ENCODE results near the gene TAF4. TPM values are rescaled to one million over a fixed set of nuclear protein-coding genes. Genes with fewer than 3 reads are reported as not detected.

TAF4 gene
- total RNA-seq, 4 donors from 2014 or later, result 13.9 to 22.0 (median 18.6) TPM

DNA sequence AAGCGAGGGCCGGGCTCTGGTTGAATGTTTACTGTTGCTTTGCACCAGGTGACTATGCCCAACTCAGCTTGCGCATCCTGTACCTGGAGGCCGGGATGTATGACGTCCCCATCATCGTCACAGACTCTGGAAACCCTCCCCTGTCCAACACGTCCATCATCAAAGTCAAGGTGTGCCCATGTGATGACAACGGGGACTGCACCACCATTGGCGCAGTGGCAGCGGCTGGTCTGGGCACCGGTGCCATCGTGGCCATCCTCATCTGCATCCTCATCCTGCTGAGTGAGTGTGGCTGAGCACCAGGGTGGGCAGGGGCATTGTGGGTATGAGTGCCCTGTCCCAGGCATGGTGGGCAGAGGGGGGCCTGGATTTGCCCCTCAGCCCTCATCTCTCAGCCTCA, 136.1 kb downstream of the TAF4 start:
- TF ChIP-seq, protein P1, sequence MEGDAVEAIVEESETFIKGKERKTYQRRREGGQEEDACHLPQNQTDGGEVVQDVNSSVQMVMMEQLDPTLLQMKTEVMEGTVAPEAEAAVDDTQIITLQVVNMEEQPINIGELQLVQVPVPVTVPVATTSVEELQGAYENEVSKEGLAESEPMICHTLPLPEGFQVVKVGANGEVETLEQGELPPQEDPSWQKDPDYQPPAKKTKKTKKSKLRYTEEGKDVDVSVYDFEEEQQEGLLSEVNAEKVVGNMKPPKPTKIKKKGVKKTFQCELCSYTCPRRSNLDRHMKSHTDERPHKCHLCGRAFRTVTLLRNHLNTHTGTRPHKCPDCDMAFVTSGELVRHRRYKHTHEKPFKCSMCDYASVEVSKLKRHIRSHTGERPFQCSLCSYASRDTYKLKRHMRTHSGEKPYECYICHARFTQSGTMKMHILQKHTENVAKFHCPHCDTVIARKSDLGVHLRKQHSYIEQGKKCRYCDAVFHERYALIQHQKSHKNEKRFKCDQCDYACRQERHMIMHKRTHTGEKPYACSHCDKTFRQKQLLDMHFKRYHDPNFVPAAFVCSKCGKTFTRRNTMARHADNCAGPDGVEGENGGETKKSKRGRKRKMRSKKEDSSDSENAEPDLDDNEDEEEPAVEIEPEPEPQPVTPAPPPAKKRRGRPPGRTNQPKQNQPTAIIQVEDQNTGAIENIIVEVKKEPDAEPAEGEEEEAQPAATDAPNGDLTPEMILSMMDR (IDR thresholded peaks at IDR 0.05), result no peak
- TF ChIP-seq POLR2A (IDR thresholded peaks at IDR 0.05), result no peak
- no peak for DNase-seq

DNA sequence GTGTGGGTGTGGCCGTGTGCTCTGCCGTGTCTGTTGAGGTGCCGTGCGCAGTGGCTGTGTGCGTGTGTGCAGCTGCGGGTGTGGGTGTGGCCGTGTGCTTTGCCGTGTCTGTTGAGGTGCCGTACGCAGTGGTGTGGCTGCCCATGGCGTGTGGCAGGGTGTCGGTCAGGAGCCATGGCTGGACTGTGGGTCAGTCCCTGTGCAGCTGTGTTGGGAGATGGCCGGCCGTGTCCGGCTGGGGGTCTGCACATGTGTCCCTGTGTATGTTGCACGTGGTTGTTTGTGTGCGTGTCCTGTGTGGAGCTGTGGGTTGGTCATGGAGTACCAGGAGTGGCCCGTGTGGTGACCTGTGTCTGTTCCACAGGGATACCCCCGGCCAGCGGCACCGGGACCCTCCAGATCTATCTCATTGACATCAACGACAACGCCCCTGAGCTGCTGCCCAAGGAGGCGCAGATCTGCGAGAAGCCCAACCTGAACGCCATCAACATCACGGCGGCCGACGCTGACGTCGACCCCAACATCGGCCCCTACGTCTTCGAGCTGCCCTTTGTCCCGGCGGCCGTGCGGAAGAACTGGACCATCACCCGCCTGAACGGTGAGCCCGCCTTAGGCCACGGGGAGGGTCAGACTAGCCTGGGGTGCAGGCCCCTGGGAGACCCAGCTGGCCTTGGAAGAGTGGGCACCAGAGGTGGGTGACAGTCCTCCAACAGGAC, 137.7 kb downstream of the TAF4 start:
- H3K4me3 ChIP-seq (replicated peaks in 1 of 3), result no peak overlapping the region
- H3K4me1 ChIP-seq, result no peaks in the 10 kb centered on the region
- intact Hi-C loops (cut with DNase I), result no loop called here
- H3K36me3 ChIP-seq, result no peaks in the 10 kb centered on the region
- H3K9me3 ChIP-seq, result no peaks in the 10 kb centered on the region
- no peaks in the 10 kb centered on the region for H3K27me3 ChIP-seq
- no peak overlapping the region for H3K27ac ChIP-seq
- no peak for DNase-seq
- TF ChIP-seq POLR2A (IDR thresholded peaks at IDR 0.05), result no peak
- 92 to 94% methylated on average over 24 to 30 of the region's 43 CpGs for WGBS, 2 donors

More for the DNA sequence above, 136.1 kb downstream of the TAF4 start:
- no peaks in the 10 kb centered on the region for H3K36me3 ChIP-seq
- WGBS, 2 donors, result 94 to 97% methylated on average over 12 of the region's 12 CpGs
- no peaks in the 10 kb centered on the region for H3K27me3 ChIP-seq
- no peak overlapping the region for H3K27ac ChIP-seq
- H3K4me1 ChIP-seq, result no peaks in the 10 kb centered on the region
- H3K9me3 ChIP-seq, result no peaks in the 10 kb centered on the region
- intact Hi-C loops (cut with DNase I), result no loop called here
- no peak overlapping the region for H3K4me3 ChIP-seq (replicated peaks in 1 of 3)

DNA sequence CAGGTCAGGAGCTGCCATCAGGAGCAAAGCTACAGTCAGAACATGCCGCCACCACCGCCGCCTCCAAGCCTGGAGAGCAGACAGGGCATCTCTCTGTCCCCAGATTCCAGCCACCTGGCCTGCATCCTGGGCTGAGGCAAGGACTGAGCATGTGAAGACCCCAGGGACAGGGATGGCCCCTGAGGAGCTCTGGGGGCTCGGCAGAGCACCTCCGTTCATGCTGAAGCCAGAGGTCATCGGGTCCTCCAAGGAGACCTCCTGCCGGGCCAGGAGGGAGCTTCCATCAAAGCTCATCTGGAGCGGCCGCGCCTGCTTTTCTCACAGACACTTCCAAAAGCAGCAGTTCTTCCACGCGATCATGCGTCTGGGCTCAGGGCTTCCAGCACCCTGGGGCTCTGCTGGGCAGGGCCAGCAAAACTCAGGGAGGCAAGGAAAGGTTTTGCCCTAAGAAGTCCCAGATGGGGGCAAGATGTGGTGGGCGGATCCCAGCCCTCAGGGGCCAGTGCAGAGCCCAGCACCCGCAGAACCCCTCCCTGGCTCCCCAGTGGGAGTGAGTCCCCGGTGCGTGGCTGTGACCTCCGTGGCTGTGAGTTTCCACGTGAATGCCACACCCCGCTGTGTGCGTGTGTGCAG, 138.4 kb downstream of the TAF4 start:
- TF ChIP-seq, protein P1 (IDR thresholded peaks at IDR 0.05), result no peak
- TF ChIP-seq POLR2A (IDR thresholded peaks at IDR 0.05), result no peak
- 86 to 88% methylated on average over 5 to 14 of the region's 21 CpGs for WGBS, 2 donors
- Histone ChIP-seq H3K9me3 (no peaks in the 10 kb centered on the region), H3K27ac (no peak overlapping the region), H3K4me3 (replicated peaks in 1 of 3) (no peak overlapping the region), H3K36me3 (no peaks in the 10 kb centered on the region), H3K27me3 (no peaks in the 10 kb centered on the region), H3K4me1 (no peaks in the 10 kb centered on the region)
- intact Hi-C loops (cut with DNase I), result no loop called here
- no peak for DNase-seq

DNA sequence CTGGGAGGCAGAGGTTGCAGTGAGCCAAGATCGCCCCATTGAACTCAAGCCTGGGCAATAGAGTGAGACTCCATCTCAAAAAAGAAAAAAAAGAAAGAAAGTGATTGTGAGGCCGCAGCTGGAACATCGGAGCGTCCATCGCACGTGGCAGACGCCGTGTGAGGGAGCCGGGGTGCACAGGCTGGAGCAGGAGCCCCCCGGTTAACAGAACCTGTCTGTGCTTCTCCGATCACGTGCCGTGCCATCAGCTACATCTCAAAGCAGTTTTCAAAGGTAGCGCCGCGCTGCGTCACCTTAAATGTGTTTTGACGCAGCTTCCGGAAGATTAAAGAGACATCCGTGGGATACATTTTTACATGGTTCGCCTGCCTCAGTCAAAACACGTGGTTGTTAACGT, 138.9 kb downstream of the TAF4 start:
- no peak for DNase-seq
- intact Hi-C loops (cut with DNase I), result no loop called here
- no peaks in the 10 kb centered on the region for H3K9me3 ChIP-seq
- no peak overlapping the region for H3K4me3 ChIP-seq (replicated peaks in 1 of 3)
- no peaks in the 10 kb centered on the region for H3K4me1 ChIP-seq
- no peak overlapping the region for H3K27ac ChIP-seq
- 90 to 91% methylated on average over 23 of the region's 23 CpGs for WGBS, 2 donors
- H3K36me3 ChIP-seq, result no peaks in the 10 kb centered on the region
- TF ChIP-seq, protein P1 (IDR thresholded peaks at IDR 0.05), result no peak
- no peak for TF ChIP-seq POLR2A (IDR thresholded peaks at IDR 0.05)
- H3K27me3 ChIP-seq, result no peaks in the 10 kb centered on the region

DNA sequence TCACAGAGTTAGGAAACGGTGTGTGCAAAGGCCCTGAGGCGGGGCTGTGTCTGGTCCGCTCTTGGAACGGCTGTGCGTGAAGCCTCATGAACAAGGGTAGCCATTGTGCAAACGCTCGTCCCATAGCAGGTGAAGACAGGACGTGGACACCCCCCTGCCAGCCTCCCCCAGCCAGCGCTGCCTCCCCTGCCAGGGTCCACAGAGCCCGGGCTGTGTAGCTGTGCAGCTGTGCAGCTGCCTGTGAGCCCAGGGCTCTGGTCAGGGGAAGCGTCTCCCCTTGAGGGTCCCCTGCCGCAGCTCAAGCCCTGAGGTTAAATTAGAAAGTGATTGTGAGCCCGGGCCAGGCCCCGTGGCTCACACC, 139.4 kb downstream of the TAF4 start:
- no peaks in the 10 kb centered on the region for H3K4me1 ChIP-seq
- no peak overlapping the region for H3K4me3 ChIP-seq (replicated peaks in 1 of 3)
- no peak for DNase-seq
- H3K27ac ChIP-seq, result no peak overlapping the region
- WGBS, 2 donors, result 86 to 90% methylated on average over 11 to 14 of the region's 14 CpGs
- H3K36me3 ChIP-seq, result no peaks in the 10 kb centered on the region
- intact Hi-C loops (cut with DNase I), result no loop called here
- TF ChIP-seq POLR2A (IDR thresholded peaks at IDR 0.05), result no peak
- TF ChIP-seq, protein P1 (IDR thresholded peaks at IDR 0.05), result no peak
- no peaks in the 10 kb centered on the region for H3K9me3 ChIP-seq
- H3K27me3 ChIP-seq, result no peaks in the 10 kb centered on the region

Measured in thyroid gland (tissue), 4 donors.